GM11168 (cell line): Measurements from ENCODE around the gene USP15.
"Not testable (repeated sequence)": the region's sequence is repeated elsewhere in the genome, so short reads cannot be mapped to it uniquely, and the experiment has no call there.

ENCODE experiments used
- in situ Hi-C: fragments of 300-500 bp; cut with MboI; formaldehyde crosslinking; loops from one replicate; pipeline ENCODE4 v1.12.0; 2022; ENCODE audit warnings: low sequenced_read_pairs; ENCODE audit not compliant: unreplicated experiment

USP15 gene

GRCh38 chr12:62313727-62314380 is 53.6 kb downstream of the USP15 start:
- in situ Hi-C loops, result no loop called here

- in situ Hi-C loops, result no loop called here
Observed at GRCh38 chr12:62317017-62317416, 56.8 kb downstream of the USP15 start.

- in situ Hi-C loops, result no loop called here
Observed at GRCh38 chr12:62319058-62319457, 58.9 kb downstream of the USP15 start.

DNA sequence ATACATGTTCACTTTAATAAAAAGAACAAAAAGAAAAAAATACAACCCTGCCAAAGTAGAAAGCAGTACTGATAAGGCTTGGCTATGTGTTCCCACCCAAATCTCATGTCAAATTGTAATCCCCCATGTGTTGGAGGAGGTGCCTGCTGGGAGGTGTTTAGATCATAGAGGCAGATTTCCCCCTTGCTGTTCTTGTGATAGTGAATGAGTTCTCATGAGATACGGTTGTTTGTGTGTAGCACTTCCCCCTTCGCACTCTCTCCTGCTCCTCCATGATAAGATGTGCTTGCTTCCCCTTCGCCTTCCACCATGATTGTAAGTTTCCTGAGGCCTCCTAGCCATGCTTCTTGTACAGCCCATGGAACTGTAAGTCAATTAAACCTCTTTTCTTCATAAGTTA is 59.9 kb downstream of the USP15 start:
- in situ Hi-C loops, result no loop called here

- in situ Hi-C loops, result no loop called here
Observed at GRCh38 chr12:62323386-62323785, 63.2 kb downstream of the USP15 start.

- in situ Hi-C loops, result no loop called here
Observed at GRCh38 chr12:62328296-62328921, 68.2 kb downstream of the USP15 start.

DNA sequence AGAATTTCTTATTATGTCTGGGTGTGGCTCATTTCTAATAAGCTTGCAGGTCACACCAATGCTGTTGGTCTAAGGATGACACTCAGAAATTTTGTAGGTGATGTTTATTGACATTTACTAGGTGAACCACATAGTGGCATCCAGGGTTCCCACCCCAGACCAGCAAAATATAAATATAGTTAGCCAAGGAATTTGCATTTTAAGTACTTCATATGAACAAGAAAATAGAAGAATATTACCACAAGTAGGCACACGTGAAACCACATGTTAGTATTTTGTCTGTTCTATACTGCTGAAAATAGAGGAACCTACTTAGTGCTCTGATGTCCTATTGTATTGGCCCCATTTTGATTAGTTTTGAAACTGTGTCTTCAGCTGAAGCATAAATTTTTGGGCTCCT is 71.1 kb downstream of the USP15 start:
- in situ Hi-C loops, result no loop called here

DNA sequence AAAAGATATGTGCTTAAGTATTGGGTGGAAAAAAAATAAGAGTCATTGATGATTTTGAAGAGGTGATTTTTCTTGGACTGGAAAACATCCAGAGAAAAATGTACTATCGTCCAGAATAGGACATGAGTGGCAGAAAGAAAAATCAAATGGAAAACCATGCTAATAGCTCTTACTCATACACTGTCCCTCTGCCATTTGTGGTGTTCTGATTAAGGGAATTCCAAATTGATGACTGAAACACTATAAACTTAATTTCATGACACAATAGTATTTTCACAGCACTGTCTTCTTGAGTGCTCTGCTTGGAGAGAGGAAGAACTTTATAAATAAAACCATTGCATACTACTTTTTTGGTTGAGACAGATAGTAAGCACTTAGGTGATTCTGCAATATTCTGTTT is 72.4 kb downstream of the USP15 start:
- in situ Hi-C loops, result no loop called here

DNA sequence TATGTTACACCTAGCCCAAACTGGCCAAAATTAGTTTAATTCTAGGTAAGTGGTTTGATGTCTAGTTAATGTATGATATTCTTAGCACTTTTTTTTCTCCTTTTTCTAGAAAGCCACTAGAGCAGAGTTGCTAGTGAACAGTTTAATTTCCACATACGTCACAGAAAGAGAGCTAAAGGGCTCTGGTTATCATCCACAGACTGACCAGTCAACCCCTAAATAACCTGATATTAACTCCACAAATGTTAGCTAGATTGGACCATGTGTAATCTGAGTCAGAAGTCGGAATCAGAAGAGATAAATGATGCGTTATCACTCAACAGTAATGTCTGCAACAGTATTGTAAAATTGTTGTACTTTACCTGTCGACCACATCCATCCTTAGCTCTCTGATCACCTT is 74.9 kb downstream of the USP15 start:
- in situ Hi-C loops, result no loop called here

DNA sequence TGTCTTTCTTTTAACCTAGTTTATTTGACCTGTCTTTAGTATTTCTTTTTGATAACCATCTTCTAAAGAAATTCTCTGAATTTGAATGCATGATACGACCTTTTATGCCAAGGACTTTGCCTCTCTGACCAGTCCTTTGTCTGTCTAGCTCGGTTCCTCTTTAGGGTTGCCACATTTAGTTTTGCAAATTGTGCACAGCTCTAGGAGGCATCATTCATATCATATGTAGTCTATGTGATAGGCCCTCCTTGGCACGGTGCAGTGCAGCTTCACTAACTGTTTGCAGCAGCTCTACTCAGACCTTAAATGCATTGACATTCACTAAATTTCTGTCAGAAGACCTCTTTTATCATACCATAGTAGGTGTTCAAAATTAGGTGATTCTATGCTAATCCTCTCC is 75.6 kb downstream of the USP15 start:
- in situ Hi-C loops, result no loop called here

GRCh38 chr12:62337643-62338042 is 77.4 kb downstream of the USP15 start:
- in situ Hi-C loops, result not testable (repeated sequence)

DNA sequence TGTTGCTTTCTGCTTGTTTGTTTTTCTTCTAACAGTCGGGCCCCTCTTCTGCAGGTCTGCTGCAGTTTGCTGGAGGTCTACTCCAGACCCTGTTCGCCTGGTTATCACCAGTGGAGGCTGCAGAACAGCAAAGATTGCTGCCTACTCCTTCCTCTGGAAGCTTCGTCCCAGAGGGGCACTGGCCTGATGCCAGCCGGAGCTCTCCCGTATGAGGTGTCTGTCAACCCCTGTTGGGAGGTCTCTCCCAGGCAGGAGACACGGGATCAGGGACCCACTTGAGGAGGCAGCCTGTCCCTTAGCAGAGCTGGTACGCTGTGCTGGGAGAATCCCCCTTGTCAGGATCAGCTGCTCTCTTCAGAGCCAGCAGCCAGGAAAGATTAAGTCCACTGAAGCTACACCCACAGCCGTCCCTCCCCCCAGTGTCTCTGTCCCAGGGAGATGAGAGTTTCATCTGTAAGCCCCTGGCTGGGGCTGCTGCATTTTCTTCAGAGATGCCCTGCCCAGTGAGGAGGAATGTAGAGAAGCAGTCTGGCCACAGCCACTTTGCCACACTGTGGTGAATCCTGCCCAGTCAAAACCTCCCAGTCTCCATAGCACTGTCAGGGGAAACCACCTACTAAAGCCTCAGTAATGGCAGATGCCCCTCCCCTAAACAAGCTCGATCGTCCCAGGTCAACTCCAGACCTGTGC is 82.6 kb downstream of the USP15 start:
- in situ Hi-C loops, result not testable (repeated sequence)

- in situ Hi-C loops, result not testable (repeated sequence)
Observed at GRCh38 chr12:62343304-62344120, 83.3 kb downstream of the USP15 start.

- in situ Hi-C loops, result not testable (repeated sequence)
Observed at GRCh38 chr12:62344731-62345556, 84.7 kb downstream of the USP15 start.

GRCh38 chr12:62345667-62346066 is 85.5 kb downstream of the USP15 start:
- in situ Hi-C loops, result no loop called here

DNA sequence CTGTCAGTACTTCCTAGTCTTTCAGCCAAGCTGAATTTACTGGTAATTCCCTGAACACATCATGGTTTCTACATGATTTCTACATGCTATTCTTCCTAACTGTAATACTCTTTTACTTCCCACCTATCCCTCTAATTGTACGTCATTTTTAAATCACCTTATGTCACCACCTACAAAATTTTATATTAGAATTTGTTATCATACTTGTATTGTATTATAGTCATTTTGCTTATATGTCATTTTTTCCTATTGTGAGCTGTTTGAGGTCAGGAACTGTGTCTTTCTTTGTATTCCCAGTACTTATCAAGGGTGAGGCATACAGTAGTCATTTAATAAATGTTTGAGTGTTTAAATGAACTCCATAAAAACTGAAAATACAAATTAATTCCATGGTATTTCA is 86.6 kb downstream of the USP15 start:
- in situ Hi-C loops, result no loop called here

DNA sequence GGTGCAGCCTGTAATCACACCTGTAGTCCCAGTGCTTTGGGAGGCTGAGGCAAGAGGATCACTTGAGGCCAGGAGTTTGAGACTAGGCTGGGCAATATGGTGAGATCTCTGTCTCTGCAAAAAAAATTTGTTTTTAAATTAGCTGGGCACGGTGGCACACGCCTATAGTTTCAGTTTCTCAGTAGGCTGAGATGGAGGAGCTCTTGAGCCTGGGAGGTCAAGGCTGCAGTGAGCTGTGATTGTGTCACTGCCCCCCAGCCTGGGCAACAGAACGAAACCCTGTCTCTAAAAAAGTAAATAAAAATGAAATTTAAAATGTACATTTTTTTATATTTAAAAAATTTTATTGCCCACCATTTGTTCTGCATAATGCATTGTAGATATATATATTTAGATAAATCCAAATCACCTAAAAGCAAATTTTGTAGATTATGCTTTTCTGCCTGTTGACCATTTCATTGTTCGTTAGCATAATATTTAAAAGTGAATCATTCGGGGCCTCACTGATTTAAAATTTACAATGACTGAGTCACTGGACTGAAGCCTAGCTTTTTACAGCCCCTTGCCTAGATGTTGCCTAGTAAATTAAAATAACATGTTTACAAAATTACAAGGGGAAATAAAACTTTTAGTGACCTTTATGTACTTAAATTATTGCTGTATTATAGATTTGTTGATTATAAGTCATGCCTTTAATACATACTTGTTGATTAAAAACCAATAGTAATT is 87.9 kb downstream of the USP15 start:
- in situ Hi-C loops, result no loop called here

- in situ Hi-C loops, result no loop called here
Observed at GRCh38 chr12:62350554-62350953, 90.3 kb downstream of the USP15 start.

- in situ Hi-C loops, result no loop called here
Observed at GRCh38 chr12:62351326-62351725, 91.1 kb downstream of the USP15 start.
